WTC11 (cell line): ENCODE measurements around the gene KIF6.

Experiments used
- ATF2 ChIP-seq: sonication (generic); formaldehyde crosslinking; IDR thresholded peaks from 2 replicates; pipeline ENCODE4 v1.8.1; 2022; ENCODE audit warnings: low read depth, missing genetic modification reagents, borderline replicate concordance
- CTCF ChIP-seq: fragments of 200-600 bp; IDR thresholded peaks from 2 replicates; pipeline ENCODE4 v1.8.0; 2022; ENCODE audit warnings: antibody characterized with exemption
- HMGA2 ChIP-seq: fragments of 250-450 bp; sonication (Bioruptor Pico); IDR thresholded peaks from 2 replicates; pipeline ENCODE4 v1.4.0; 2021; ENCODE audit warnings: mild to moderate bottlenecking, moderate library complexity
- HMGXB4 ChIP-seq: sonication (generic); formaldehyde crosslinking; IDR thresholded peaks from 2 replicates; pipeline ENCODE4 v1.8.1; 2023; ENCODE audit warnings: mild to moderate bottlenecking, moderate library complexity, missing genetic modification reagents
- IRF1 ChIP-seq: sonication (generic); formaldehyde crosslinking; IDR thresholded peaks from 2 replicates; pipeline ENCODE4 v1.8.0; 2023; ENCODE audit warnings: missing genetic modification reagents
- JUN ChIP-seq: sonication (generic); formaldehyde crosslinking; IDR thresholded peaks from 2 replicates; pipeline ENCODE4 v1.8.0; 2023; ENCODE audit warnings: mild to moderate bottlenecking, missing genetic modification reagents
- KAT7 ChIP-seq: sonication (generic); formaldehyde crosslinking; IDR thresholded peaks from 2 replicates; pipeline ENCODE4 v1.8.1; 2023; ENCODE audit warnings: missing genetic modification reagents, mild to moderate bottlenecking, borderline replicate concordance
- NFYB ChIP-seq: sonication (generic); formaldehyde crosslinking; conservative IDR thresholded peaks from 2 replicates; pipeline ENCODE4 v1.8.0; 2022; ENCODE audit warnings: low read depth, missing genetic modification reagents
- NR3C1 ChIP-seq: sonication (generic); formaldehyde crosslinking; conservative IDR thresholded peaks from 2 replicates; pipeline ENCODE4 v1.8.1; 2023; ENCODE audit warnings: low read depth, mild to moderate bottlenecking, missing genetic modification reagents
- PRRX2 ChIP-seq: fragments of 250-450 bp; sonication (Bioruptor Pico); IDR thresholded peaks from 2 replicates; pipeline ENCODE4 v1.8.0; 2021; ENCODE audit warnings: mild to moderate bottlenecking
- SMAD4 ChIP-seq: sonication (generic); formaldehyde crosslinking; IDR thresholded peaks from 2 replicates; pipeline ENCODE4 v1.8.0; 2022; ENCODE audit warnings: mild to moderate bottlenecking, missing genetic modification reagents
- SP1 ChIP-seq: sonication (generic); formaldehyde crosslinking; conservative IDR thresholded peaks from 2 replicates; pipeline ENCODE4 v1.8.1; 2022; ENCODE audit warnings: missing genetic modification reagents
- ZBTB43 ChIP-seq: sonication (generic); formaldehyde crosslinking; IDR thresholded peaks from 2 replicates; pipeline ENCODE4 v1.8.1; 2023; ENCODE audit warnings: mild to moderate bottlenecking, missing genetic modification reagents

GRCh38 chr6:39396854-39397253 lies 328.4 kb downstream of the KIF6 start:
- TF ChIP-seq IRF1 (no peak), CTCF (no peak), ATF2 (no peak), JUN (CRISPR knock-in tag) (no peak), KAT7 (no peak), NFYB (CRISPR knock-in tag) (no peak), HMGXB4 (CRISPR knock-in tag) (no peak), SP1 (CRISPR knock-in tag) (no peak), NR3C1 (CRISPR knock-in tag) (no peak), PRRX2 (CRISPR knock-in tag) (no peak), SMAD4 (CRISPR knock-in tag) (no peak), HMGA2 (CRISPR knock-in tag) (no peak), ZBTB43 (CRISPR knock-in tag) (no peak)
